Heart left ventricle (tissue), 16 donors: Measurements from ENCODE around the gene SMCHD1. TPM values are rescaled to one million over a fixed set of nuclear protein-coding genes. Genes with fewer than 3 reads are reported as not detected.

Source experiments
- ATAC-seq, 4 donors: fragments of 200-7000 bp; cut with Tn5 transposase; one replicate each; pipeline ENCODE4 v1.9.1; 2020 to 2022; ENCODE audit warnings: moderate library complexity in 4 of 4, mild to moderate bottlenecking in 3 of 4, moderate number of reproducible peaks in 1 of 4
- DNase-seq, 5 donors: peaks; one replicate each; pipeline ENCODE4 v3.0.0-alpha.2; 2020
- H3K27ac ChIP-seq, 12 donors: fragments of 200-600 bp; sonication (generic) in 4 of 12; one replicate each; pipeline versions ENCODE4 v1.5.0 to v1.8.0; 2016 to 2022; ENCODE audit warnings: mild to moderate bottlenecking in 2 of 12
- H3K27me3 ChIP-seq, 9 donors: fragments of 200-600 bp; sonication (generic) in 2 of 9; one replicate each; pipeline versions ENCODE4 v1.5.1 to v1.8.0; 2016 to 2022; ENCODE audit warnings: mild to moderate bottlenecking in 3 of 9
- H3K36me3 ChIP-seq, 9 donors: fragments of 200-600 bp; sonication (generic) in 2 of 9; one replicate each; pipeline versions ENCODE4 v1.5.0 to v1.8.0; 2018 to 2022; ENCODE audit warnings: mild to moderate bottlenecking in 2 of 9
- H3K4me1 ChIP-seq, 12 donors: fragments of 200-600 bp; sonication (generic) in 4 of 12; one replicate each; pipeline versions ENCODE4 v1.5.0 to v1.8.0; 2016 to 2022; ENCODE audit warnings: mild to moderate bottlenecking in 3 of 12
- H3K4me3 ChIP-seq, 12 donors: fragments of 200-600 bp; sonication (generic) in 4 of 12; one replicate each; pipeline versions ENCODE4 v1.5.0 to v1.8.0; 2017 to 2022; ENCODE audit warnings: mild to moderate bottlenecking in 9 of 12, moderate library complexity in 4 of 12
- H3K9me3 ChIP-seq, 12 donors: fragments of 200-600 bp; sonication (generic) in 4 of 12; one replicate each; pipeline versions ENCODE4 v1.5.0 to v1.8.0; 2016 to 2022; ENCODE audit warnings: mild to moderate bottlenecking in 1 of 12
- CTCF ChIP-seq, 12 donors: fragments of 200-600 bp; sonication (generic) in 4 of 12; IDR thresholded peaks; one replicate each; pipeline versions ENCODE4 v1.5.0 to v1.8.0; 2018 to 2022; ENCODE audit warnings: antibody characterized with exemption in 12 of 12, mild to moderate bottlenecking in 5 of 12
- POLR2A ChIP-seq, 2 donors: fragments of 450-650 bp; IDR thresholded peaks; one replicate each; pipeline ENCODE4 v1.6.1; 2017; ENCODE audit warnings: antibody characterized with exemption in 2 of 2, mild to moderate bottlenecking in 2 of 2, moderate library complexity in 2 of 2
- WGBS, 4 donors: extraction: QIAGEN DNeasy Blood & Tissue Kit in 2 of 4; methylation state at CpG; one replicate each; pipeline versions ENCODE4 v1.1.5 to v1.1.7; 2013 to 2018; 5-methylcytosine and 5-hydroxymethylcytosine counted together
- intact Hi-C, 10 donors: fragments of 100-400 bp; cut with DNase I; formaldehyde crosslinking; loops; one replicate each; pipeline versions ENCODE4 v1.11.1 to v1.14.2; 2022
- polyA plus RNA-seq, 2 donors: library from polyadenylated mRNA; stranded (reverse); fragments of 200-250 nt; gene quantifications; one replicate each; pipeline ENCODE4 v1.2.3, GENCODE V29; 2013
- total RNA-seq, 9 donors: library from RNA; depleted of rRNA in 2 of 9; stranded (reverse); fragments of >200 nt in 2 of 9; fragmentation: NEBNext Ultra II Directional in 3 of 9; extraction: Animal tissue kit (Norgen Biotek cat#: 25700) in 3 of 9; gene quantifications; one replicate each; pipeline versions ENCODE4 v1.1.0 to v1.2.4, GENCODE V29; 2016 to 2023
- donor health status: ischemic (EF 13 %, LVEDD 7.1; RV severe dilation, severe dysfunction).
- donor health status: healthy with polysubstance abuse.
- donor health status: DM: no; HTN: yes; CAD: no.
- donor health status: DM: no; HTN: no; CAD: no.
- donor health status: ischemic (EF 25% LVEDD 6.9; RV normal size, moderate dysfunction).
- donor health status: ischemic (EF 25% LVEDD 5.7; RV mildly dilated, moderate dysfunction).
- donor health status: healthy.
- donor health status: DM: yes; HTN: yes; CAD: no.
- donor health status: ischemic (EF 35%, LVEDD 5.7; RV mildly dilated, moderate dysfunction).
- donor health status: nonischemic (EF 11% LVEDD 7.7; RV severe dilation, severe dysfunction).
- donor health status: DM: yes; HTN: yes; CAD: no.
- donor health status: PGD.
- donor health status: ischemic (EF 29% LVEDD 5.4; RV normal size, mild dysfunction).
- donor health status: nonischemic (EF 23%, LVEDD 6.1; RV moderate dilation, normal function).

SMCHD1 gene
- total and polyA plus RNA-seq, 11 donors, result 5.7 to 45.9 (median 28.6) TPM

GRCh38 chr18:2823202-2823601 lies 167.7 kb downstream of the SMCHD1 start:
- no peaks in the 10 kb centered on the region for H3K36me3 ChIP-seq
- no peaks in the 10 kb centered on the region for H3K27me3 ChIP-seq
- no peak for DNase-seq
- peaks cover 0 to 7% (median 0%) of the 10 kb centered on the region in 12 donors for H3K9me3 ChIP-seq
- H3K27ac ChIP-seq, result no peak overlapping the region
- H3K4me1 ChIP-seq, result peaks cover 0 to 8% (median 3%) of the 10 kb centered on the region in 12 donors
- ATAC-seq, result no peak
- H3K4me3 ChIP-seq, result no peak overlapping the region
- intact Hi-C loops, result no loop called here
- TF ChIP-seq POLR2A (IDR thresholded peaks at IDR 0.05) (no peak), CTCF (IDR thresholded peaks at IDR 0.05) (no peak)
- WGBS, 4 donors, result 0 to 88% (median 63%) methylated on average over 2 of the region's 2 CpGs

- no peak overlapping the region for H3K27ac ChIP-seq
- ATAC-seq, result no peak
- H3K4me3 ChIP-seq, result no peak overlapping the region
- intact Hi-C loops, result no loop called here
- H3K27me3 ChIP-seq, result no peaks in the 10 kb centered on the region
- H3K36me3 ChIP-seq, result no peaks in the 10 kb centered on the region
- peaks cover 0 to 8% (median 3%) of the 10 kb centered on the region in 12 donors for H3K4me1 ChIP-seq
- no peak for DNase-seq
- TF ChIP-seq POLR2A (IDR thresholded peaks at IDR 0.05), result no peak
- TF ChIP-seq CTCF (IDR thresholded peaks at IDR 0.05), result no peak
- WGBS, 4 donors, result 96 to 99% (median 98%) methylated on average over 2 of the region's 2 CpGs
- peaks cover 0 to 6% (median 0%) of the 10 kb centered on the region in 12 donors for H3K9me3 ChIP-seq
Observed at GRCh38 chr18:2823966-2824365, 168.4 kb downstream of the SMCHD1 start.

- TF ChIP-seq POLR2A (IDR thresholded peaks at IDR 0.05), result no peak
- TF ChIP-seq CTCF (IDR thresholded peaks at IDR 0.05), result no peak
- intact Hi-C loops, result no loop called here
- Histone ChIP-seq H3K4me1 (peaks cover 0 to 8% (median 3%) of the 10 kb centered on the region in 12 donors), H3K36me3 (no peaks in the 10 kb centered on the region), H3K27me3 (no peaks in the 10 kb centered on the region), H3K9me3 (peaks cover 0 to 6% (median 0%) of the 10 kb centered on the region in 12 donors), H3K27ac (no peak overlapping the region), H3K4me3 (no peak overlapping the region)
- no peak for DNase-seq
- no peak for ATAC-seq
- WGBS, 4 donors, result 88 to 91% (median 88%) methylated on average over 5 of the region's 5 CpGs
Observed at GRCh38 chr18:2824865-2825264, 169.3 kb downstream of the SMCHD1 start.

- no peak for ATAC-seq
- H3K27ac ChIP-seq, result no peak overlapping the region
- no peaks in the 10 kb centered on the region for H3K36me3 ChIP-seq
- no peak for DNase-seq
- H3K4me3 ChIP-seq, result no peak overlapping the region
- WGBS, 4 donors, result 87 to 98% (median 93%) methylated on average over 3 of the region's 3 CpGs
- TF ChIP-seq CTCF (IDR thresholded peaks at IDR 0.05) (no peak), POLR2A (IDR thresholded peaks at IDR 0.05) (no peak)
- H3K4me1 ChIP-seq, result peaks cover 0 to 8% (median 3%) of the 10 kb centered on the region in 12 donors
- H3K9me3 ChIP-seq, result peaks cover 0 to 6% (median 0%) of the 10 kb centered on the region in 12 donors
- no peaks in the 10 kb centered on the region for H3K27me3 ChIP-seq
- intact Hi-C loops, result no loop called here
Observed at GRCh38 chr18:2825613-2826175, 170.2 kb downstream of the SMCHD1 start.
